Thyroid gland (tissue), 4 donors: ENCODE results near the gene DLG2. TPM values are rescaled to one million over a fixed set of nuclear protein-coding genes. Genes with fewer than 3 reads are reported as not detected.

Source experiments
- DNase-seq, 2 donors: peaks; one replicate each; pipeline ENCODE4 v3.0.0-alpha.2; 2019
- H3K27ac ChIP-seq, 3 donors: fragments of 200-600 bp; sonication (generic); 1 replicate in 2 of 3; 2 replicates in 1 of 3; pipeline ENCODE4 v1.5.1; 2016 to 2019; ENCODE audit warnings: mild to moderate bottlenecking in 1 of 3, moderate library complexity in 1 of 3
- H3K27me3 ChIP-seq: fragments of 200-600 bp; sonication (generic); one replicate; pipeline ENCODE4 v1.5.1; 2019
- H3K36me3 ChIP-seq, 2 donors: fragments of 200-600 bp; sonication (generic); one replicate each; pipeline ENCODE4 v1.5.1; 2016 to 2019
- H3K4me1 ChIP-seq, 2 donors: fragments of 200-600 bp; sonication (generic); one replicate each; pipeline ENCODE4 v1.5.1; 2017 to 2019
- H3K4me3 ChIP-seq, 3 donors: fragments of 200-600 bp; sonication (generic); replicated peaks in 1 of 3; 1 replicate in 2 of 3; 2 replicates in 1 of 3; pipeline ENCODE4 v1.5.1; 2016; ENCODE audit warnings: mild to moderate bottlenecking in 1 of 3
- H3K9me3 ChIP-seq: fragments of 200-600 bp; sonication (generic); one replicate; pipeline ENCODE4 v1.5.1; 2017
- POLR2A ChIP-seq, 2 donors: fragments of 450-650 bp; IDR thresholded peaks; one replicate each; pipeline ENCODE4 v1.6.1; 2017; ENCODE audit warnings: antibody characterized with exemption in 2 of 2, mild to moderate bottlenecking in 2 of 2, moderate library complexity in 1 of 2
- WGBS, 2 donors: methylation state at CpG; one replicate each; pipeline ENCODE4 v1.1.5; 2017; 5-methylcytosine and 5-hydroxymethylcytosine counted together
- intact Hi-C: fragments of 100-400 bp; cut with DNase I; formaldehyde crosslinking; loops from one replicate; pipeline ENCODE4 v1.15.1; 2023
- total RNA-seq, 4 donors: library from RNA; depleted of rRNA; stranded (reverse); fragments of >200 nt; gene quantifications; one replicate each; pipeline ENCODE4 v1.2.3, GENCODE V29; 2016
- TF ChIP-seq, protein P1 (sequence below), 6 experiments: fragments of 200-600 bp in 3 of 6; fragments of 450-650 bp in 3 of 6; sonication (generic) in 3 of 6; IDR thresholded peaks; one replicate each; pipeline ENCODE4 v1.5.1; 2016 to 2019; ENCODE audit warnings: antibody characterized with exemption in 6 of 6, mild to moderate bottlenecking in 2 of 6, inconsistent platforms in 1 of 6, moderate library complexity in 1 of 6

Gene DLG2
- total RNA-seq, 4 donors from 2014 or later, result 29.4 to 79.4 (median 42.4) TPM

DNA sequence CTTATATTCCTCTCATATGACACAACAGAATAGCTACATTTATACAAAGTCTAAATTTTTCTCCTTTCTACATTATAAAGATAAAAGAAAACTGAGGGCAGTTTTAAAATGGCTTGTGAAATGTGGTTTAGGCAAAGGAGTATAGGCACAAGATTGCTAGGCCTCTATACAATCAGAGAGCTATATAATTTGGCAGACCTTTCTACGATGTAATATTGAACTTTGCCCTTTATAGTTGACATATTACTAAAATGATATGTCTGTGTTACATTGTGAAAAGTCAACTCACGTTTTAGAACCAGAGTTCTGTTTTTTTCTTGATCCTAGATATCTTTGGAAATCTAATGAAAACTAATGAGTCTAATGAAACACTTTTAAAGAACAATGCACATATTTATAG lies 430.2 kb downstream of the DLG2 start:
- DNase-seq, result no peak
- TF ChIP-seq, protein P1, sequence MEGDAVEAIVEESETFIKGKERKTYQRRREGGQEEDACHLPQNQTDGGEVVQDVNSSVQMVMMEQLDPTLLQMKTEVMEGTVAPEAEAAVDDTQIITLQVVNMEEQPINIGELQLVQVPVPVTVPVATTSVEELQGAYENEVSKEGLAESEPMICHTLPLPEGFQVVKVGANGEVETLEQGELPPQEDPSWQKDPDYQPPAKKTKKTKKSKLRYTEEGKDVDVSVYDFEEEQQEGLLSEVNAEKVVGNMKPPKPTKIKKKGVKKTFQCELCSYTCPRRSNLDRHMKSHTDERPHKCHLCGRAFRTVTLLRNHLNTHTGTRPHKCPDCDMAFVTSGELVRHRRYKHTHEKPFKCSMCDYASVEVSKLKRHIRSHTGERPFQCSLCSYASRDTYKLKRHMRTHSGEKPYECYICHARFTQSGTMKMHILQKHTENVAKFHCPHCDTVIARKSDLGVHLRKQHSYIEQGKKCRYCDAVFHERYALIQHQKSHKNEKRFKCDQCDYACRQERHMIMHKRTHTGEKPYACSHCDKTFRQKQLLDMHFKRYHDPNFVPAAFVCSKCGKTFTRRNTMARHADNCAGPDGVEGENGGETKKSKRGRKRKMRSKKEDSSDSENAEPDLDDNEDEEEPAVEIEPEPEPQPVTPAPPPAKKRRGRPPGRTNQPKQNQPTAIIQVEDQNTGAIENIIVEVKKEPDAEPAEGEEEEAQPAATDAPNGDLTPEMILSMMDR (IDR thresholded peaks at IDR 0.05), result no peak
- TF ChIP-seq POLR2A (IDR thresholded peaks at IDR 0.05), result no peak
- no peaks in the 10 kb centered on the region for H3K36me3 ChIP-seq
- WGBS, 2 donors, result 77 to 81% methylated on average over 2 of the region's 2 CpGs
- no peak overlapping the region for H3K27ac ChIP-seq
- no peaks in the 10 kb centered on the region for H3K4me1 ChIP-seq
- H3K9me3 ChIP-seq, result no peaks in the 10 kb centered on the region
- intact Hi-C loops, result no loop called here
- H3K27me3 ChIP-seq, result no peaks in the 10 kb centered on the region
- no peak overlapping the region for H3K4me3 ChIP-seq

DNA sequence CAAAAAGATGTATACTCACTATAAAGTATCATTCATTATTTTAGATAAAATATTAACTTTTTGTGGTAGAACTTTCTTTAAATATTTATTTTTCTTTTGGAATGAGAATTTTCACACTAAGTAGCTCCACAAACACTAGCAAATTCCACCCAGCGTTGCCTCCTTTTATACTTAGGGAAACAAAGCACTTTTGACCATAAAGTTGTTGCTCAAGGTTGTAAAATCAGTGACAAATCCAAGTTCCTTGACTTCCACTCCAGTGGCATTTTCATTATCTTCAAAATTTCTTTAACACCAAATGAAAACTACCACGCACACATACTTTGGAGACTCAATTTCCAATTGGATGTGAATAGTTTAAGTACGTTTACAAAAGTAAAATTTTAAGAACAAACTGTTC lies 431.2 kb downstream of the DLG2 start:
- 89 to 90% methylated on average over 3 of the region's 3 CpGs for WGBS, 2 donors
- H3K27me3 ChIP-seq, result no peaks in the 10 kb centered on the region
- no peaks in the 10 kb centered on the region for H3K4me1 ChIP-seq
- H3K27ac ChIP-seq, result no peak overlapping the region
- TF ChIP-seq POLR2A (IDR thresholded peaks at IDR 0.05), result no peak
- TF ChIP-seq, protein P1 (IDR thresholded peaks at IDR 0.05), result no peak
- H3K4me3 ChIP-seq, result no peak overlapping the region
- no peaks in the 10 kb centered on the region for H3K36me3 ChIP-seq
- intact Hi-C loops, result no loop called here
- H3K9me3 ChIP-seq, result no peaks in the 10 kb centered on the region
- no peak for DNase-seq

DNA sequence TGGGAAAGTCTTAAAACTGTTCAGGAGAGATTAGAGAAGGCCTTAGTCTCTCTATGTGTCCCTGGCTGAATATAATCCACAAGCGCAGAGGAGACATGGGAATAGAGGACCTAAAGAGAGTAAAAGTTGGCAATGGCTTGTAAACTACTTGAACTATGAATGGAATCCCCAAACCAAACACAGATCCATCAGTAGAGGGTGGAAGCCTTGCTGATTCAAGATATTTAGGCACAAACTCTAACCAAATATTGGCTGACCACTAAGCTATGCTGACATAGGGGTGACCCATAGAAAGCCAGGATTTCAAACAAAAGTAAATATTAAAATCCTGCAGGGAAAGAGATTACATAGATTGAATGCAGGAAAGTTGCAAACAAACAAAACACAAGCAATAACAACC lies 439.2 kb downstream of the DLG2 start:
- TF ChIP-seq, protein P1 (IDR thresholded peaks at IDR 0.05), result no peak
- no peak for TF ChIP-seq POLR2A (IDR thresholded peaks at IDR 0.05)
- WGBS, 2 donors, result 72 to 87% methylated on average over 1 of the region's 1 CpG
- DNase-seq, result no peak
- Histone ChIP-seq H3K4me1 (no peaks in the 10 kb centered on the region), H3K27me3 (no peaks in the 10 kb centered on the region), H3K4me3 (no peak overlapping the region), H3K27ac (no peak overlapping the region), H3K9me3 (no peaks in the 10 kb centered on the region), H3K36me3 (no peaks in the 10 kb centered on the region)
- intact Hi-C loops, result no loop called here

DNA sequence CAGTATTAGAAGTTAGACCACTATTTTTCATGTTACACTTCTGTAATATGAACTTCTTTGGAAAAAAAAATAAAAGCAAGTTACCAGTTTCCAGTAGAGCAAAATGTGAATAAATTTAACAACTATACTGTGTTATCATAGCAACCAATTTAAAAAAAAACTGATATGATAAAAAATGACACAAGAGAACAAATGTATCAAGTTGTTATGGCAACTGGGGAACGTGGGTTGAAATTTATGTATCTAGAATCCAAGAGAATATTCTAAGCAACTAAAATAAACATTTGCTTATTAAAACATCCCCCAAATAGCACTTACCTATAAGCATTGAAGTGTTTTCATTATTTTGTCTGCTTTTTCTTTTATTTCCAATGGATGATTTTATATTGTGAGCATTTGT lies 442.4 kb downstream of the DLG2 start:
- no peaks in the 10 kb centered on the region for H3K27me3 ChIP-seq
- H3K4me3 ChIP-seq, result no peak overlapping the region
- WGBS, 2 donors, result 52 to 68% methylated on average over 1 of the region's 1 CpG
- TF ChIP-seq, protein P1 (IDR thresholded peaks at IDR 0.05), result no peak
- TF ChIP-seq POLR2A (IDR thresholded peaks at IDR 0.05), result no peak
- no peak overlapping the region for H3K27ac ChIP-seq
- no peaks in the 10 kb centered on the region for H3K9me3 ChIP-seq
- H3K36me3 ChIP-seq, result no peaks in the 10 kb centered on the region
- intact Hi-C loops, result no loop called here
- DNase-seq, result no peak
- H3K4me1 ChIP-seq, result peaks cover 0 to 3% of the 10 kb centered on the region in 2 donors

DNA sequence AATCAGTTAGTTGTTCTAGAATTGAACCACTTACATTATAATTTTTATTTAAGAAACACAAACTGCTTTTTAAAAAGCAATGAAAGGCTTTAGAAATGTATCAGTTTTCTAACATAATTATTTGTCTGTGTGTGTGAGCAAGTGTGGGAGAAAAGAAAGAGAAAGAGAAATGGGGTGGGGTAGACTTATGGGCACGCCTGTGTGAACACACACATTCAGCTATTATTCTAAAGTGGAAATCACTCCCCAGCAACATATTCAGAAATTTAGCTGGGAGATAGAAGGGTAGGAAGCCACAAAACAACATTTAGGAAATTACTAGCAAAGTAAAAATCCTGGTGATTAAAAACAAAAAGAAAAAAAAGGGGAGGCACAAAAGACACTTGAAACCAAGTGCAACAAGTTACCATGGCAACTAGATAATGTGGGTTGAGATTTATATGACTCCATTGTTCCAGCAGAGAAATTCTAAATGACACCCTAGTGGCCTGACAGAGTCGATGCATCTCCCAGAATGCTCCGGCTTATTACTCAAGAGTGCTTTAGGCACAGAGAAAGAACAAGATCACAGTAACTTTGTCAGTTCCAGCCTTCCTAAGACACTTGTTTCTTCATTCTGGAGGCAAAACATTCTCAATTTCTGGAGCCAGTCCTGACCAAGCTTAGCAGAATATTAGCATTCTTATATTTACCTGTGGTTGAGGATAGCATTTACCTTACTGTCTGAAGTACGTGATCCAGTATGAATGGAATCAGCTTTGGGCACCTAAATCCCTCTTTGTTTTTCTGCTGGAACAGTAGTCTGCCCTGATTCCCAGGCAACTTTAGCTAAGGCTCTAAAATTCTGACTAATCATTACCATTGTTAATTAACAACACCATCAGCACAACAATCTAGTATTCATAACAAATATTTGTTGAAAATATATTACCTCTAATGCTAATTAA lies 444.4 kb downstream of the DLG2 start:
- WGBS, 2 donors, result 52 to 56% methylated on average over 4 of the region's 4 CpGs
- no peak for TF ChIP-seq POLR2A (IDR thresholded peaks at IDR 0.05)
- TF ChIP-seq, protein P1 (IDR thresholded peaks at IDR 0.05), result peak in 3 of 6 experiments; percentile 39 to 42 (median 41)
- H3K9me3 ChIP-seq, result no peaks in the 10 kb centered on the region
- no peak overlapping the region for H3K4me3 ChIP-seq
- intact Hi-C loops, result no loop called here
- no peak for DNase-seq
- H3K36me3 ChIP-seq, result no peaks in the 10 kb centered on the region
- H3K27me3 ChIP-seq, result no peaks in the 10 kb centered on the region
- peaks cover 0 to 3% of the 10 kb centered on the region in 2 donors for H3K4me1 ChIP-seq
- H3K27ac ChIP-seq, result no peak overlapping the region
